Activated CD4-positive, alpha-beta T cell treated with anti-CD3 and anti-CD28 coated beads, Interleukin-2, amount 10 ng/mL, durations not matched to agents 24 days and 14 days (primary cell): Measurements from ENCODE around the gene ATG9A. TPM values are rescaled to one million over a fixed set of nuclear protein-coding genes. Genes with fewer than 3 reads are reported as not detected.

Experiments used
- DNase-seq: peaks from one replicate; pipeline ENCODE4 v3.0.0; 2022
- H3K27ac Mint-ChIP-seq: one replicate; pipeline ENCODE4 v1.8.0; 2022; ENCODE audit warnings: mild to moderate bottlenecking, mixed read lengths
- H3K27me3 Mint-ChIP-seq: one replicate; pipeline ENCODE4 v1.8.0; 2022; ENCODE audit warnings: mixed read lengths
- H3K36me3 Mint-ChIP-seq: one replicate; pipeline ENCODE4 v1.8.0; 2022; ENCODE audit warnings: low read depth, mild to moderate bottlenecking, mixed read lengths
- H3K4me1 Mint-ChIP-seq: one replicate; pipeline ENCODE4 v1.8.0; 2021; ENCODE audit warnings: mixed read lengths
- H3K4me3 Mint-ChIP-seq: one replicate; pipeline ENCODE4 v1.8.0; 2022; ENCODE audit warnings: mild to moderate bottlenecking, moderate library complexity, mixed read lengths
- H3K9me3 Mint-ChIP-seq: one replicate; pipeline ENCODE4 v1.8.0; 2021; ENCODE audit warnings: mixed read lengths
- intact Hi-C: fragments of 100-400 bp; cut with micrococcal nuclease; formaldehyde crosslinking; loops from one replicate; pipeline ENCODE4 v1.15.1; 2023
- total RNA-seq: library from RNA; stranded (reverse); gene quantifications from 2 replicates; pipeline ENCODE4 v1.2.3, GENCODE V29; 2022

The ATG9A gene, protein sequence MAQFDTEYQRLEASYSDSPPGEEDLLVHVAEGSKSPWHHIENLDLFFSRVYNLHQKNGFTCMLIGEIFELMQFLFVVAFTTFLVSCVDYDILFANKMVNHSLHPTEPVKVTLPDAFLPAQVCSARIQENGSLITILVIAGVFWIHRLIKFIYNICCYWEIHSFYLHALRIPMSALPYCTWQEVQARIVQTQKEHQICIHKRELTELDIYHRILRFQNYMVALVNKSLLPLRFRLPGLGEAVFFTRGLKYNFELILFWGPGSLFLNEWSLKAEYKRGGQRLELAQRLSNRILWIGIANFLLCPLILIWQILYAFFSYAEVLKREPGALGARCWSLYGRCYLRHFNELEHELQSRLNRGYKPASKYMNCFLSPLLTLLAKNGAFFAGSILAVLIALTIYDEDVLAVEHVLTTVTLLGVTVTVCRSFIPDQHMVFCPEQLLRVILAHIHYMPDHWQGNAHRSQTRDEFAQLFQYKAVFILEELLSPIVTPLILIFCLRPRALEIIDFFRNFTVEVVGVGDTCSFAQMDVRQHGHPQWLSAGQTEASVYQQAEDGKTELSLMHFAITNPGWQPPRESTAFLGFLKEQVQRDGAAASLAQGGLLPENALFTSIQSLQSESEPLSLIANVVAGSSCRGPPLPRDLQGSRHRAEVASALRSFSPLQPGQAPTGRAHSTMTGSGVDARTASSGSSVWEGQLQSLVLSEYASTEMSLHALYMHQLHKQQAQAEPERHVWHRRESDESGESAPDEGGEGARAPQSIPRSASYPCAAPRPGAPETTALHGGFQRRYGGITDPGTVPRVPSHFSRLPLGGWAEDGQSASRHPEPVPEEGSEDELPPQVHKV
- 61.6 and 67.2 TPM in 2 replicates for total RNA-seq

DNA sequence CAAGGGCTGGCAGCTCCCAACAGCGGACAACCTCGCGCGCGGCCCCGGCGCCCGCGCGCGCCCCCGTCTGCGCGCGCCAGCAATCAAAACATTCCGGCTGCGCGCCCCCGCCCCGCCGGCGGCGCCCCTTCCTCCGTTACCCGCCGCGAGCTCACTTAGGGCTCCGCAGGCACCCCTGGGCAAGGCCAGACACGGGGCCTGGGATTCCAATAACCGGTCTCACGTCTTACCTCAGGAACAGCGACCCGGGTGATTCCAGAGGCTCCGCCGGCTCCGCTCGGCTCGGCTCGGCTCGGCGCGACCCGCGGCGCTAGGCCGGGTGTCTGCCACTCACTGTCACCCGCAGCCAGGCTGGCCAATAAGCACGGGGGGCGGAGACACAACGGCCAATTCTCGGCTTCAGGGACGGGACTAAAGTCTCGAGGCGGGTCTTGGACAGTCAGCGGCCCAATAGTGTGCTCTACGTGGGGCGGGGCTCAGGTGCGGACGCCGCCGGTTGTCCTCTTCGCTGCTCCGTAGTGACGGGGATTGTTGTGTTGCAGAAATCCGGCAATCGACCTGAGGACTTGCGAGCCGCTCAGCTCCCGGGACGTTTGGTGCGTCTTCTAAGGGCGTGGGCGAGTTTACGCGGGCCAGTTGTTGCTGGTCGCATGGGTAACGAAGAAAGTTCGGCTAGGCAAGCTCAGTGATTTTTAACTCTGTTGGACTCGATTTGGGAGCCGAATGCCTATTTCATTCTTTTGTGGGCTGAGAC lies at the start of gene ATG9A, which contains the start of gene ANKZF1:
Gene ATG9A, minus strand, starts transcription at position 332 of the 754 bp plus-strand sequence. CDS start 1,612 bp downstream, outside the sequence.
Gene ANKZF1, plus strand, starts transcription at position 502 of the 754 bp plus-strand sequence. CDS start 452 bp downstream, outside the sequence.
- H3K27me3 Mint-ChIP-seq = no peaks in the 10 kb centered on the region
- H3K27ac Mint-ChIP-seq = peak within 1 kb of the TSS; percentile 98
- H3K4me3 Mint-ChIP-seq = peak within 1 kb of the TSS; percentile 92
- DNase-seq = peak; percentile 100
- no peaks in the 10 kb centered on the region for H3K9me3 Mint-ChIP-seq
- H3K4me1 Mint-ChIP-seq = peaks cover 43% of the 10 kb centered on the region
- intact Hi-C loops = loop anchor here (1.0 kb wide), 9 partner anchors 11 to 158 kb away; partner anchors contain the start of genes ABCB6, DNAJB2, DNPEP and GLB1L
- H3K36me3 Mint-ChIP-seq = peaks cover 68% of the 10 kb centered on the region

DNA sequence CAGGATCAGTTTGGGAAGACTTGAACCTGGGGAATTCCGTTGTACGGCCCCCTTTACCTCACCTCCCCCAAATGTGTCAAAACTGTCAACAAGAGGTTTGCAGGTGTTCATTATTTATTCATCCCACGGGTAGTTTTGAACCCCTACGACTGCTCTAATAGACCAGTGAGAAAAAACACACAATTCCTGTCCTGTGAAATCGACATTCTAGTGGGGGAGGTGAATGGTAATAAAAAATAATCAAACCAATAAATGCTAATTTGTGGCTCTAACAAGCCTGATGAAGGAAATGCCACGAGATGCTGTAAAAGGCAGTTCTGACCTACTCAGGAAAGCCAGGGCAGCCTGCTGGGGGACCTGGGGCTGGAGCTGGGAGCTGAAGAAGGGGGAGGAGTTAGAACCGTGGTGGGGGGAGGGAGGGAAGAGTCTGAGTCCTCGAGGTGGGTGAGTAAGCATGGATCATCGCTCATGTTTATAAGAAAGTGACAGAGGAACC lies 49.3 kb upstream of the ATG9A start:
- DNase-seq = no peak
- Mint-ChIP-seq H3K27ac (peak overlapping the region; percentile 95), H3K9me3 (no peaks in the 10 kb centered on the region), H3K4me1 (peaks cover 42% of the 10 kb centered on the region), H3K36me3 (peaks cover 25% of the 10 kb centered on the region), H3K4me3 (peak overlapping the region; percentile 97), H3K27me3 (no peaks in the 10 kb centered on the region)
- intact Hi-C loops = loop anchor here (1.0 to 5.0 kb wide), 13 partner anchors 16 to 882 kb away; partner anchors contain the start of genes ABCB6, ANKZF1, ATG9A and CHPF

DNA sequence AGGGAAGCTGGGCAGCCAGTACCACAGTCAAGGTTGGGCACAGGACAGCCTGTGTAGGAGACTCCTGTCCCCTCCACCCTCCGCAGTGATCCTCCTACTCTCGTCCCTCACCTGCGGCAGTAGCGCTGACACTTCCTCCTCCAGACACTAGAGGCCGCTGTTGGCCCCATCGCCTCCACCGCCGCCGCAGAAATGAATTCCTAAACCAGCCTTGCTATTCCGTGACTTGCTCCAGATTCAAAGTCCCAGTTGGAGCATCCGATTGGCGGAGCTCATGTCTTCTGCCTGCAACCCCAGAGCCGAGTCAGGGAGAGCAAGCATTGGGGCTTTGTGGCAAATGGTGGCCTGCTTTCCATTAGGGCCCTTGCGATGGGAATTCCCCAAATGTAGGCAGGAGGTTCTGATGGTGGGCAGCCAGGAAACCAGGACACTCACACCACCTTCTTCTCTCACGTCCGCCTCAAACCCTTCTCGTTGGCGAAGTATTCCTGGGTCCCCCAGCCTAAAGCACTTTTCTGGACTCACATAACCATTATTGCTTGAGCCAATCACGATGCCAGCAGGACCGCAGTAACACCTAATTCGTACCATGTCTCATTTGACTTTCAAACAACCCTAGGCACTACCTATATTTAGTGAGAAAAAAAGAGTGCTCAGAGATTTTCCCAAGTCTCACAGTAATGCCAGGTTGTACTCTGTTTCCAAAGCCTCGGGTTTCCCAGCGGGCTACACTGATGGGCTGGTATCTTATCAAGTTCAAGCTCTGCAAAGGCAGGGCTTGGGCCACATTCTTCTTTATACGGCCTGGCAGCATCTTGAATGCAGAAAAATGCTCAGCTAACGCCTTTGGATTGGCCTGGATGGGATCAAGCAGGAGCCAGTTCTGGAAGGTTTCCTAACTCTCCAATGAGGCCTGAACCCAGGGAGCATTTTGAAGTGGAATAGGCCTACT lies 48.5 kb upstream of the ATG9A start:
- intact Hi-C loops = loop anchor here (2.0 to 5.0 kb wide), 5 partner anchors 59 to 881 kb away; partner anchors contain the start of genes ABCB6, CHPF, GMPPA and TMEM198
- H3K27me3 Mint-ChIP-seq = no peaks in the 10 kb centered on the region
- peaks cover 19% of the 10 kb centered on the region for H3K36me3 Mint-ChIP-seq
- H3K4me1 Mint-ChIP-seq = peaks cover 40% of the 10 kb centered on the region
- H3K4me3 Mint-ChIP-seq = peak overlapping the region; percentile 97
- H3K9me3 Mint-ChIP-seq = no peaks in the 10 kb centered on the region
- peak overlapping the region; percentile 95 for H3K27ac Mint-ChIP-seq
- peak; percentile 93 for DNase-seq

DNA sequence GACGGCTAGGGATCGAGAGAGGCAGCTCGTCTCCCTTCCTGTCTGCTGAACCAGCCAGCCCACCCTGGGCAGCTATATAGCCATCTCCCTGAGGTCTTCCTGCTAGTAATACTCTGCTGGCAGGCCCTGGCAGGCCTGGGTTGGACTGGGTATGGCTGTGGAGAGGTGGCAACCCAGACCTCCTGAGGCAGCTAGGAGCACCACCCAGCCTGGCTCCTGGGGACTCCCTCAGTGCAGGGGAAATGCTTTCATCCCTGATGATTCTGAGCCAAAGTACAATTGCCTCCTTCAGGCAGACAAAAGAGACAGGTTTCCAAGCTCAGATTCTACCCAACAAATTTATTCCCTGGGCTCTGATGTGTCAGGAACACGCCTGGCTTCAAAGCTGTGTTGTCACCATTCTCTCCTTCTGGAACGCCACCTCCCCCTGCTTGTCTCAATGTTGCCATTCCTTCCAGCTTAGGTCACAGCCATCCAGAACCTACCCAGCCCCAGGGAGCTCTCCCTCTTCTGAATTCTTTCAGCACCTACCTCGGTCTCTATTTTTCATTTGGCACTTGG lies 45.0 kb upstream of the ATG9A start:
- H3K9me3 Mint-ChIP-seq = no peaks in the 10 kb centered on the region
- H3K36me3 Mint-ChIP-seq = no peaks in the 10 kb centered on the region
- no peak for DNase-seq
- H3K4me1 Mint-ChIP-seq = peaks cover 16% of the 10 kb centered on the region
- H3K4me3 Mint-ChIP-seq = no peak overlapping the region
- intact Hi-C loops = no loop called here
- no peak overlapping the region for H3K27ac Mint-ChIP-seq
- H3K27me3 Mint-ChIP-seq = peaks cover 12% of the 10 kb centered on the region

DNA sequence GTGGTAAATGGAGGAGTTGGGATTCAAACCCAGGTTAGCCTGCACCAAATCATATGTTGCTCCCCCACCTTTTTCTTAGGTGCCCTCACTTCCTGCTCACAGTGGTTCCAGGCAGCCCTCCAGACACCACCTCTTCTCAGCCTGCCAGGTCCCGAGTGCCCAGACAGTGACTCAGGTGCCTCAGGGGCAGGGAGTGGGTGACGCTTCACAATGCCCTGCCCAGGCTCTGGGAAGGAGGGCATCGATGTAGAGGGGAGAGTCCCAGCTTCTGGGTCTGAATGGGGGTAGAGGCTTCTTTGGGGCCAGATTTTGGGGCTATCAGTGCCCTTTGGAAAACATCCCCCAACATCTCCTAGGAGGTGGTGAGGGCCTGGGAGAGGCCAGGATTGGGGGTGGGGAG lies 44.5 kb upstream of the ATG9A start:
- H3K4me1 Mint-ChIP-seq = peaks cover 16% of the 10 kb centered on the region
- peaks cover 12% of the 10 kb centered on the region for H3K27me3 Mint-ChIP-seq
- no peak overlapping the region for H3K4me3 Mint-ChIP-seq
- H3K9me3 Mint-ChIP-seq = no peaks in the 10 kb centered on the region
- intact Hi-C loops = no loop called here
- no peak for DNase-seq
- no peak overlapping the region for H3K27ac Mint-ChIP-seq
- no peaks in the 10 kb centered on the region for H3K36me3 Mint-ChIP-seq

DNA sequence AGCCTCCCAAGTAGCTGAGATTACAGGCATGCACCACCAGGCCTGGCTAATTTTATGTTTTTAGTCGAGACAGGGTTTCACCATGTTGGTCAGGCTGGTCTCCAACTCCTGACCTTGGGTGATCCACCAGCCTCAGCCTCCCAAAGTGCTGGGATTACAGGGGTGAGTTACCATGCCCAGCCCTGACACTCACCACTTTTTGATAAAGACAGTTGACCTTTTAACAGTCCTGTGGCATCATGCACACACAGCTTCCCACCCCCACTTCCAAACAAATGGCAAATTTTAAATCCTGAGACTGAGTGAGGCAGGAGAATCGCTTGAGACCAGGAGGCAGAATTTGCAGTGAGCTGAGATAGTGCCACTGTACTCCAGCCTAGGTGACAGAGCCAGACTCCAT lies 43.6 kb upstream of the ATG9A start:
- Mint-ChIP-seq H3K36me3 (no peaks in the 10 kb centered on the region), H3K4me3 (no peak overlapping the region), H3K27me3 (peaks cover 12% of the 10 kb centered on the region), H3K9me3 (no peaks in the 10 kb centered on the region), H3K4me1 (peaks cover 10% of the 10 kb centered on the region), H3K27ac (no peak overlapping the region)
- intact Hi-C loops = no loop called here
- no peak for DNase-seq

DNA sequence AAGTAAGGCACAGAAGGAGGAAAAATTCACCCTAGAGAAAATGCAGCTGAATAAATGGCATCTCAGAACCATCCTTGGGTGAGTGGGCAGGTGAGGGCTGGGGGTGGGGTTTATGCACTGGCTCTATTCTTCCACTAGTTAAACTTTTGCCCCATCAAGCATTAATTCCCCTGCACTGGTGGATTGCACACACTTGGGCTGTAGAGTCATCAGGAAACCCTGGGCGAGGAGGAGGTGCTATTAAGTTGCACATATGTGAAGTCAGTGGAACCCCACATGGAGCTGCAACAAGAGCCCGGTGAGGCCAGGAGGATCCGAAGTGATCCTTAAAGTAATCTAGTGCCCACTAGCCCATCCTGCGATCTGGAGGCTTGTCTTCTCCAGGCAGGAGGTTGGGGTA lies 42.9 kb upstream of the ATG9A start:
- H3K4me1 Mint-ChIP-seq = peaks cover 3% of the 10 kb centered on the region
- DNase-seq = no peak
- no peak overlapping the region for H3K27ac Mint-ChIP-seq
- H3K4me3 Mint-ChIP-seq = no peak overlapping the region
- no peaks in the 10 kb centered on the region for H3K36me3 Mint-ChIP-seq
- H3K27me3 Mint-ChIP-seq = peaks cover 12% of the 10 kb centered on the region
- H3K9me3 Mint-ChIP-seq = no peaks in the 10 kb centered on the region
- intact Hi-C loops = no loop called here

DNA sequence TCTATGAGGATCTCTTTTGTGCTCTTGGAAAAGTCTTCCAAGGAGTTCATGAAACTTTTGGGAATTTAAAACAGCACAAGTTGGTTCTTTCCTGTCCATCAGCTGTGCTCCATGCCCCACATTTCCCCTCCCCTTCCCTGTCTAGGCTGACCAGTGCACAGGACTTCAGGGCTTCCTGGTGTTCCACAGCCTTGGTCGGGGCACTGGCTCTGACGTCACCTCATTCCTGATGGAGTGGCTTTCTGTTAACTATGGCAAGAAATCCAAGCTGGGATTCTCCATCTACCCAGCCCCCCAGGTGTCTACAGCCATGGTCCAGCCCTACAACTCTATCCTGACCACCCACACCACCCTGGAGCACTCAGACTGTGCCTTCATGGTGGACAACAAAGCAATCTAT lies 41.6 kb upstream of the ATG9A start:
- DNase-seq = no peak
- intact Hi-C loops = no loop called here
- peaks cover 12% of the 10 kb centered on the region for H3K27me3 Mint-ChIP-seq
- H3K36me3 Mint-ChIP-seq = no peaks in the 10 kb centered on the region
- no peaks in the 10 kb centered on the region for H3K4me1 Mint-ChIP-seq
- no peak overlapping the region for H3K4me3 Mint-ChIP-seq
- no peaks in the 10 kb centered on the region for H3K9me3 Mint-ChIP-seq
- no peak overlapping the region for H3K27ac Mint-ChIP-seq

DNA sequence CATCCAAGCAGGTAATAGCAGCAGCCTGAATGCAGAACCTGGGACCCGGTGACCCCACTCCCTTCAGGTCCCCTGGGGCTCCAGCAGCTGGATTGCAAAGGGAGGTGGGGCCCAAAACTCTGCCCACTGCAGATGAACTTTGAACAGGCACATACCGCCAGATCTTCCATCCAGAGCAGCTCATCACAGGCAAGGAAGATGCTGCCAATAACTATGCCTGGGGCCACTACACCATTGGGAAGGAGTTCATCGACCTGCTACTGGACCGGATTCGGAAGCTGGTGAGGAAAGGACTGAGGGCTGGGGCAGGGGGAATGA lies 40.6 kb upstream of the ATG9A start:
- no peak for DNase-seq
- Mint-ChIP-seq H3K4me1 (no peaks in the 10 kb centered on the region), H3K36me3 (no peaks in the 10 kb centered on the region), H3K27ac (no peak overlapping the region), H3K4me3 (no peak overlapping the region), H3K27me3 (peaks cover 12% of the 10 kb centered on the region), H3K9me3 (no peaks in the 10 kb centered on the region)
- intact Hi-C loops = no loop called here

DNA sequence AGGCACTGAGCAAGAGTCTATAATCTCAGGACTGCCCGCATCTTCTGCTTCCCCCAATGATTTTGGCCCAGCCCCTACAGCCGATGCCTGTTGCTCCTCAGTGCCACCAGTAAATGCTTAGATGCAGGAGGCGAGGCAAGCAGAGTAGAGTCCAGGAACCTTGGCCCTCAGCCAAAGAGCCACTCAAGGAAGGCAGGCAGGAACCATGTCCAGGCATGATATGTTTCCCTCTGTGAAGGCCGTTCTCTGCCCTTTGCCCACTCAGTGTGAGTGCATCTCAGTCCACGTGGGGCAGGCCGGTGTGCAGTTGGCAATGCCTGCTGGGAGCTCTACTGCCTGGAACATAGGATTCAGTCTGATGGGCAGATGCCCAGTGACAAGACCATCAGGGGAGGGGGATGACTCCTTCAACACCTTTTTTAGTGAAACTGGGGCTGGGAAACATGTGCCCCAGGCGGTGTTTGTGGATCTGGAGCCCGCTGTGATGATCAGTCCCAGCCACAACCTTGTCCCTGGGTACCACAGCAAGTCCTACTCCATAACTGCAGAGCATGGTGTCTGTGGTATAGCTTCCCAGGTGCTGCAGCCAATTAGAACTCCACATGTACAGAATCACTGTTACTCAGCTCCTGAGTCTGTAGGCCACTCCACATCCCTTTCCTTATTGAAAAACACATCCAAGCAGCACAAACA lies 40.1 kb upstream of the ATG9A start:
- Mint-ChIP-seq H3K27me3 (peaks cover 12% of the 10 kb centered on the region), H3K4me3 (no peak overlapping the region), H3K9me3 (no peaks in the 10 kb centered on the region), H3K4me1 (no peaks in the 10 kb centered on the region), H3K27ac (no peak overlapping the region), H3K36me3 (no peaks in the 10 kb centered on the region)
- intact Hi-C loops = no loop called here
- DNase-seq = no peak

DNA sequence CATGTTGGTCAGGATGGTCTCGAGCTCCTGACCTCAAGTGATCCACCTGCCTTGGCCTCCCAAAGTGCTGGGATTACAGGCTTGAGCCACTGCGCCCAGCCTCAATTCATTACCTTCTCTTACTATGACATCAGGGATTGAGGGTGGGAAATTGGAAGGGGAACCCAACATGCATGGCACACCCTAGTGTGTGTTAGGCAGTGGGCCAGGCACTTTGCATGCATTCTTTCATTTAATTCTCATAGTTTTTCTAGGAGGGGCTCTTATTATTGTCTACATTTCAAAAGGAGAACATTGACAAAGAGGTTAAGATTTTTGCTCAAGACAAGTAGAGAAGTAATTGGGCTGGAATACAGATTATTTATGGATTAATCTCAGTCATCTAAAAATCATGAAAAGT lies 38.9 kb upstream of the ATG9A start:
- no peak for DNase-seq
- Mint-ChIP-seq H3K9me3 (no peaks in the 10 kb centered on the region), H3K4me1 (no peaks in the 10 kb centered on the region), H3K36me3 (no peaks in the 10 kb centered on the region), H3K4me3 (no peak overlapping the region), H3K27me3 (peaks cover 12% of the 10 kb centered on the region), H3K27ac (no peak overlapping the region)
- intact Hi-C loops = no loop called here

DNA sequence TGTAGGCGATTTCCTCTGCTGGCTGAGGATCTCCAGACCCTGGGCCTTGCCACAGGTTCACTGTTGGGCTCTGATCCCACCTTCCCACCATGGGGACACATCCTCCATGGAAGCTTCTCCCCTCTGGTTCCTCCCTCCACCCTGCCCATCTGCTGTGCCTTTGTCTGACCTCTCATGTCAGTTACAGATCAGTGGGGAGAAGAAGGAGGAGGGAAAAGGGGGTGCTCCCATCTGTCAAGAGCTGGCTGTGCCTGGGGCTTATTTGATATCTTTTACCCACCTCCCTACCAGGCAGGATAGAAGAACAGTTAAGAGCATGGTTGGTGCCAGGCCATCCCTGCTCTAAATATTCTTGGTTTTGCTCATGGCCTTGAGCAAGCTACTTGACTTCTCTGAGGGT lies 37.5 kb upstream of the ATG9A start:
- Mint-ChIP-seq H3K27ac (no peak overlapping the region), H3K36me3 (no peaks in the 10 kb centered on the region), H3K27me3 (peaks cover 11% of the 10 kb centered on the region), H3K4me1 (no peaks in the 10 kb centered on the region), H3K9me3 (no peaks in the 10 kb centered on the region), H3K4me3 (no peak overlapping the region)
- no peak for DNase-seq
- intact Hi-C loops = no loop called here
